ENCODE measurements around the gene TNRC6C. TPM values are rescaled to one million over a fixed set of nuclear protein-coding genes. Genes with fewer than 3 reads are reported as not detected.

Gene TNRC6C
- total RNA-seq, 1 experiment from 2014 or later: 16.4 TPM

GRCh38 chr17:78110363-78111015, 152.0 kb downstream of the TNRC6C start:
- CTCF ChIA-PET: interaction anchor here (0.7 to 1.3 kb wide), 4 partner anchors 66 to 141 kb away, joined by 3 to 6 read pairs (median 4); no protein-coding TSS in a partner anchor
- Mint-ChIP-seq H3K27me3 (ENCODE audit: insufficient read depth, unreplicated experiment) (peaks cover 11% of the 10 kb centered on the region), H3K4me1 (ENCODE audit: insufficient read depth, unreplicated experiment) (peaks cover 5% of the 10 kb centered on the region), H3K9me3 (ENCODE audit: unreplicated experiment) (no peaks in the 10 kb centered on the region), H3K36me3 (ENCODE audit: insufficient read depth, unreplicated experiment) (no peaks in the 10 kb centered on the region), H3K4me3 (ENCODE audit: unreplicated experiment) (no peak overlapping the region), H3K27ac (ENCODE audit: low read depth, unreplicated experiment) (no peak overlapping the region)
- POLR2A ChIA-PET: no interaction called here
- intact Hi-C loops (cut with micrococcal nuclease): no loop called here
- TF ChIP-seq, protein P1, sequence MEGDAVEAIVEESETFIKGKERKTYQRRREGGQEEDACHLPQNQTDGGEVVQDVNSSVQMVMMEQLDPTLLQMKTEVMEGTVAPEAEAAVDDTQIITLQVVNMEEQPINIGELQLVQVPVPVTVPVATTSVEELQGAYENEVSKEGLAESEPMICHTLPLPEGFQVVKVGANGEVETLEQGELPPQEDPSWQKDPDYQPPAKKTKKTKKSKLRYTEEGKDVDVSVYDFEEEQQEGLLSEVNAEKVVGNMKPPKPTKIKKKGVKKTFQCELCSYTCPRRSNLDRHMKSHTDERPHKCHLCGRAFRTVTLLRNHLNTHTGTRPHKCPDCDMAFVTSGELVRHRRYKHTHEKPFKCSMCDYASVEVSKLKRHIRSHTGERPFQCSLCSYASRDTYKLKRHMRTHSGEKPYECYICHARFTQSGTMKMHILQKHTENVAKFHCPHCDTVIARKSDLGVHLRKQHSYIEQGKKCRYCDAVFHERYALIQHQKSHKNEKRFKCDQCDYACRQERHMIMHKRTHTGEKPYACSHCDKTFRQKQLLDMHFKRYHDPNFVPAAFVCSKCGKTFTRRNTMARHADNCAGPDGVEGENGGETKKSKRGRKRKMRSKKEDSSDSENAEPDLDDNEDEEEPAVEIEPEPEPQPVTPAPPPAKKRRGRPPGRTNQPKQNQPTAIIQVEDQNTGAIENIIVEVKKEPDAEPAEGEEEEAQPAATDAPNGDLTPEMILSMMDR (IDR thresholded peaks at IDR 0.05; ENCODE audit: unreplicated experiment): no peak
- no TSS peak for BruUV-seq (replicated peaks)
- DNase-seq (ENCODE audit: unreplicated experiment): no peak

DNA sequence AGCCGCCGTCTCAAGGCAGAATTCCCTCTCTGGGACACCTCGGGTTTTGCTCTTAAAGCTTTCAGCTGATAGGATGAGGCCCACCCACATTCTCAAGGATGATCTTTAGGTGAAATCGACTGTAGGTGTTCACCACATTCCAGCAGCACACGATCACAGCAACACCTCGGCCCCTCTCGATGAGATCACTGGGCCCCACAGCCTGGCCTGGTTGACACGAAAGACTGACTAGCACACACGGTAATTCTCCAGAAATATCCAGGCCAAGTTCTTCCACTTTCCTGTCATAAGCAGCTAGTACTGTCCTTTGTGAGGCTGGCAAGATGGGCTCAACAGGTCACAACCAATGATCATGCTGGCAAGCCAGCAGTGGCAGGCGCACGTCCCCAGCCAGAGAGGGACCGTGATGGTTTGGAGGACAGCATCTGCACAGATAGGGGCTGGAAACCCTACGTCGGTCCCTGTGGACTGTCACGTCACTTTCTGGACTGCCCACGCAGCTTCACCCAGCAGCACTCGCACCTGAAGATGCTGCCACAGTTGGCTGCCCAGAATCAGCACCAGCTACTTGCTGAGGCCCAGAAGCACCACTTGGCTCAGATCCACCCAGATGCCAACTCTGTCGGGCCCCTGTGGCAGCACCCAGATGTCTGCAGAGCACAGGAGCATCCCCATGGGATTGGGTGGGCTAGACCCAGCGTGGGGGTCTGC, 152.7 kb downstream of the TNRC6C start:
- TF ChIP-seq, protein P1 (IDR thresholded peaks at IDR 0.05; ENCODE audit: unreplicated experiment): no peak
- peaks cover 5% of the 10 kb centered on the region for H3K4me1 Mint-ChIP-seq (ENCODE audit: insufficient read depth, unreplicated experiment)
- BruUV-seq (replicated peaks): no TSS peak
- H3K36me3 Mint-ChIP-seq (ENCODE audit: insufficient read depth, unreplicated experiment): no peaks in the 10 kb centered on the region
- peaks cover 11% of the 10 kb centered on the region for H3K27me3 Mint-ChIP-seq (ENCODE audit: insufficient read depth, unreplicated experiment)
- ChIA-PET CTCF (interaction anchor here (0.6 to 2.3 kb wide), 7 partner anchors 17 to 140 kb away, joined by 3 to 10 read pairs (median 4); no protein-coding TSS in a partner anchor), POLR2A (no interaction called here)
- H3K9me3 Mint-ChIP-seq (ENCODE audit: unreplicated experiment): no peaks in the 10 kb centered on the region
- no peak overlapping the region for H3K27ac Mint-ChIP-seq (ENCODE audit: low read depth, unreplicated experiment)
- H3K4me3 Mint-ChIP-seq (ENCODE audit: unreplicated experiment): no peak overlapping the region
- no peak for DNase-seq (ENCODE audit: unreplicated experiment)
- intact Hi-C loops (cut with micrococcal nuclease): no loop called here

DNA sequence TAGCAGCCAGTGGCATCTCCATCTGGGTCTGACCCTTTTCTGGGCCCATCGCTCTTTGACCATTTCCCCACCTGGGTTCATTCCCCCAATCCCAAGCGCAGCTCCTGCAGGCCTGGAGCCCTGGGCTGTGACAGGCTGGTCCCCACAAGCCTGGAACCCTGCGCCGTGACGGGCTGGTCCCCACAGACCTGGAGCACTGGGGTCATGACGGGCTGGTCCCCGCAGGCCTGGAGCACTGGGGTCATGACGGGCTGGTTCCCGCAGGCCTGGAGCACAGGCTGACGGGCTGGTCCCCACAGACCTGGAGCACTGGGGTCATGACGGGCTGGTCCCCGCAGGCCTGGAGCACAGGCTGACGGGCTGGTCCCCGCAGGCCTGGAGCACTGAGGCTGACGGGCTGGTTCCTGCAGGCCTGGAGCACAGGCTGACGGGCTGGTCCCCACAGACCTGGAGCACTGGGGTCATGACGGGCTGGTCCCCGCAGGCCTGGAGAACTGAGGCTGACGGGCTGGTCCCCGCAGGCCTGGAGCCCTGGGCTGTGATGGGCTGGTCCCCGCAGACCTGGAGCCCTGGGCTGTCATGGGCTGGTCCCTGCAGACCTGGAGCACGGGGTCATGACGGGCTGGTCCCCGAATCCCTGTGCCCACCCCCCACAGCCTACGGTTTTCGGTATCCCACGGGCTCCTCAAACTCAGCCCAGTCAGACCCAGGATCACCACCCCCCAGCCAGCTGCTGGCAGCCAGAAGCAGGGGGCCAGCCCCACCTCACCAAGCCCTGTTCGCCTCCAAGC, 153.4 kb downstream of the TNRC6C start:
- H3K36me3 Mint-ChIP-seq (ENCODE audit: insufficient read depth, unreplicated experiment): no peaks in the 10 kb centered on the region
- H3K4me3 Mint-ChIP-seq (ENCODE audit: unreplicated experiment): no peak overlapping the region
- no peak overlapping the region for H3K27ac Mint-ChIP-seq (ENCODE audit: low read depth, unreplicated experiment)
- TF ChIP-seq, protein P1 (IDR thresholded peaks at IDR 0.05; ENCODE audit: unreplicated experiment): no peak
- H3K4me1 Mint-ChIP-seq (ENCODE audit: insufficient read depth, unreplicated experiment): peaks cover 5% of the 10 kb centered on the region
- DNase-seq (ENCODE audit: unreplicated experiment): no peak
- BruUV-seq (replicated peaks): no TSS peak
- ChIA-PET CTCF (interaction anchor here (0.6 to 2.5 kb wide), 11 partner anchors 16 to 257 kb away, joined by 3 to 19 read pairs (median 4); partner anchors contain the start of gene TMC6), POLR2A (interaction anchor here (1.6 kb wide), 1 partner anchor 65 kb away, joined by 5 read pairs; no protein-coding TSS in a partner anchor)
- no peaks in the 10 kb centered on the region for H3K9me3 Mint-ChIP-seq (ENCODE audit: unreplicated experiment)
- intact Hi-C loops (cut with micrococcal nuclease): loop anchor here (1.0 kb wide), 2 partner anchors 64 to 139 kb away; no protein-coding TSS in a partner anchor
- H3K27me3 Mint-ChIP-seq (ENCODE audit: insufficient read depth, unreplicated experiment): peaks cover 11% of the 10 kb centered on the region
